ENCODE measurements around the gene ENO1.

DNA sequence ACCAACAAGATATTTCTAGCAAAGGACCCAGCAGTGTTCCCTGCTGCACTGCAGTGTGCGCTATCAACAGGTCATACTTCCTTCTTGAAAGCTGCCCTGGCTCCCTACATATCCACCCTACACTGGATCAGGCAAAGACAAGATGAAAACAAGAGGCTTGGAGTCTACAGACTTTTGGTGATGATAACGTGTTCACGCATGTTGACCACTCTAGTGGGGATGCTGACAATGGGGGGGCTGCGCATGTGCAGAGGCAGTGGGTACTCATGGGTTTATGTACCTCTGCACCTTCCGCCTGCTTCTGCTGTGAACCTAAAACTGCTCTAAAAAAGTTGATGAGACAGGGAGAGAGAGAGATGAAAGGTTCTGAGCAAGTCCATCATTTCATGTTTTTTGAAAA lies 5.5 kb downstream of the ENO1 start:
- TF ChIP-seq, protein P1, sequence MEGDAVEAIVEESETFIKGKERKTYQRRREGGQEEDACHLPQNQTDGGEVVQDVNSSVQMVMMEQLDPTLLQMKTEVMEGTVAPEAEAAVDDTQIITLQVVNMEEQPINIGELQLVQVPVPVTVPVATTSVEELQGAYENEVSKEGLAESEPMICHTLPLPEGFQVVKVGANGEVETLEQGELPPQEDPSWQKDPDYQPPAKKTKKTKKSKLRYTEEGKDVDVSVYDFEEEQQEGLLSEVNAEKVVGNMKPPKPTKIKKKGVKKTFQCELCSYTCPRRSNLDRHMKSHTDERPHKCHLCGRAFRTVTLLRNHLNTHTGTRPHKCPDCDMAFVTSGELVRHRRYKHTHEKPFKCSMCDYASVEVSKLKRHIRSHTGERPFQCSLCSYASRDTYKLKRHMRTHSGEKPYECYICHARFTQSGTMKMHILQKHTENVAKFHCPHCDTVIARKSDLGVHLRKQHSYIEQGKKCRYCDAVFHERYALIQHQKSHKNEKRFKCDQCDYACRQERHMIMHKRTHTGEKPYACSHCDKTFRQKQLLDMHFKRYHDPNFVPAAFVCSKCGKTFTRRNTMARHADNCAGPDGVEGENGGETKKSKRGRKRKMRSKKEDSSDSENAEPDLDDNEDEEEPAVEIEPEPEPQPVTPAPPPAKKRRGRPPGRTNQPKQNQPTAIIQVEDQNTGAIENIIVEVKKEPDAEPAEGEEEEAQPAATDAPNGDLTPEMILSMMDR (IDR thresholded peaks at IDR 0.05; ENCODE audit: insufficient read depth, low read depth, low read length): no peak
- no peak for TF ChIP-seq EZH2 (IDR thresholded peaks at IDR 0.05; ENCODE audit: insufficient read depth, low read length)

Measured in astrocyte (in vitro differentiated cells and primary cell).